ENCODE data around the gene ARHGAP28. TPM values are rescaled to one million over a fixed set of nuclear protein-coding genes. Genes with fewer than 3 reads are reported as not detected.

The ARHGAP28 gene
- total RNA-seq, 1 experiment from 2014 or later: 9.2 TPM

GRCh38 chr18:6881034-6881820 is 151.7 kb downstream of the ARHGAP28 start:
- H3K4ac ChIP-seq (ENCODE audit: low read depth, low read length): no peak overlapping the region
- Mint-ChIP-seq H3K4me3 (no peak overlapping the region), H3K4me1 (peaks cover 32 to 43% of the 10 kb centered on the region in 2 experiments), H3K27ac (0 out of 7 replicates have a peak overlapping the region, but pooled peaks of 1 of the 3 experiments have one; percentile 17), H3K9me3 (no peaks in the 10 kb centered on the region; a peak in 1 of 5 replicates), H3K27me3 (ENCODE audit: low read depth) (no peaks in the 10 kb centered on the region), H3K36me3 (ENCODE audit: insufficient read depth in 1 of 3, low read depth in 3 of 3) (peaks cover 2 to 11% (median 5%) of the 10 kb centered on the region in 3 experiments; a peak in 4 of 7 replicates)
- no peak overlapping the region for H2BK5ac ChIP-seq (ENCODE audit: insufficient read length, low read length)
- no peak overlapping the region for H2AK5ac ChIP-seq (ENCODE audit: insufficient read length, low read length)
- TF ChIP-seq CTCF (conservative IDR thresholded peaks at IDR 0.05): no peak
- H2BK12ac ChIP-seq (ENCODE audit: insufficient read length, low read depth, low read length): no peak overlapping the region
- H4K20me1 ChIP-seq (ENCODE audit: control insufficient read depth, insufficient read depth, insufficient read length): no peaks in the 10 kb centered on the region
- no CpG with 5 or more reads among the region's 6 CpGs for WGBS (ENCODE audit: extremely low coverage, insufficient read length, low lambda C conversion rate)
- no peak overlapping the region for H3K9ac ChIP-seq (ENCODE audit: extremely low read depth, insufficient read length, low read length)
- no peak overlapping the region for H4K91ac ChIP-seq (ENCODE audit: insufficient read length, low read depth, low read length)
- H3K79me2 ChIP-seq (ENCODE audit: insufficient read depth, low read length): no peaks in the 10 kb centered on the region
- H3K79me1 ChIP-seq (ENCODE audit: insufficient read depth, low read depth, low read length, poor library complexity, severe bottlenecking): no peaks in the 10 kb centered on the region
- no peak overlapping the region for H3K4me2 ChIP-seq (ENCODE audit: insufficient read depth, insufficient read length, low read length)
- no peaks in the 10 kb centered on the region for H3K23me2 ChIP-seq (ENCODE audit: insufficient read length, low read depth, low read length, poor library complexity, severe bottlenecking)
- no peak for DNase-seq
- no peak overlapping the region for H2BK20ac ChIP-seq (ENCODE audit: low read depth, low read length, poor library complexity, severe bottlenecking)
- H3K4me1 ChIP-seq (ENCODE audit: insufficient read depth, low read length): peaks cover 14% of the 10 kb centered on the region
- no peak overlapping the region for H4K5ac ChIP-seq (ENCODE audit: insufficient read length, low read depth, low read length)
- no peak overlapping the region for H3K14ac ChIP-seq (ENCODE audit: insufficient read depth, low read length)
- H3K9me3 ChIP-seq (ENCODE audit: control insufficient read depth, low read depth, low read length): no peaks in the 10 kb centered on the region
- H3K18ac ChIP-seq (ENCODE audit: insufficient read length, low read depth, low read length): no peak overlapping the region
- H2BK120ac ChIP-seq (ENCODE audit: low read depth, low read length, poor library complexity, severe bottlenecking): no peak overlapping the region
- no peak overlapping the region for H2BK15ac ChIP-seq (ENCODE audit: low read depth, low read length)
- H4K8ac ChIP-seq (replicated peaks; ENCODE audit: insufficient read length, low read depth, low read length): no peak overlapping the region
- H3T11ph ChIP-seq (ENCODE audit: low read length): no peak overlapping the region
- no peak overlapping the region for H3K56ac ChIP-seq (ENCODE audit: insufficient read length, low read depth, low read length)
- H3K27ac ChIP-seq (ENCODE audit: insufficient read length, low read depth, low read length): no peak overlapping the region
- H3K23ac ChIP-seq (ENCODE audit: insufficient read length, low read depth, low read length): no peak overlapping the region
- H2AFZ ChIP-seq (ENCODE audit: low read length): no peak overlapping the region
- no peaks in the 10 kb centered on the region for H3K27me3 ChIP-seq (ENCODE audit: insufficient read depth, low read length)
